Measurements from ENCODE around the gene CCBE1.

The CCBE1 gene

GRCh38 chr18:59383851-59384250, 313.4 kb downstream of the CCBE1 start:
- Histone ChIP-seq H3K4me1 (ENCODE audit: control insufficient read depth, insufficient read depth, low read length, unreplicated experiment) (no peaks in the 10 kb centered on the region), H3K4me3 (ENCODE audit: low read depth, low read length) (no peak overlapping the region), H3K27ac (ENCODE audit: low read depth, low read length) (no peak overlapping the region), H3K36me3 (ENCODE audit: insufficient read depth, low read length) (no peaks in the 10 kb centered on the region), H3K27me3 (ENCODE audit: insufficient read depth, low read length) (no peaks in the 10 kb centered on the region), H2AFZ (ENCODE audit: low read length, unreplicated experiment) (no peak overlapping the region), H3K79me2 (ENCODE audit: control insufficient read depth, insufficient read depth, low read length, unreplicated experiment) (no peaks in the 10 kb centered on the region)

DNA sequence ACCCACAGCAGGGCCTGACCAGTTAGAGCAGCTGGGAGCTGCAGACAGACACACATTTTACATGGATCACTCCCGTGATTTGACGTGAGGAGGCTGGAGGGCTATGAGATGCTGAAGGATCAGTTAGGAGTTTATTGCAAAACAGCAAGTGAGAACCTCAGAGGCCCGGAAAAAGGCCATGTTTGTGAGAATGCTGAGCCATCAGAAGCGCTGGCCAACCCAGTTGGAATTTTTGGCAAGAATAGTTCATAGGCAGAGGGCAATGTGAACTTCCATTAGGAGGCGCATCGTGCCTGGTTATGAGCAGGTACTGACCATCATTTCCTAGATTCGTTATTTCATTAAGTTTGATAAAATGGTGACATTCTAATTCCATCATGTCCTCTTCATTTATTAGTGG, 314.8 kb downstream of the CCBE1 start:
- H2AFZ ChIP-seq (ENCODE audit: low read length, unreplicated experiment): no peak overlapping the region
- H3K27me3 ChIP-seq (ENCODE audit: insufficient read depth, low read length): no peaks in the 10 kb centered on the region
- H3K4me1 ChIP-seq (ENCODE audit: control insufficient read depth, insufficient read depth, low read length, unreplicated experiment): no peaks in the 10 kb centered on the region
- no peaks in the 10 kb centered on the region for H3K36me3 ChIP-seq (ENCODE audit: insufficient read depth, low read length)
- no peak overlapping the region for H3K4me3 ChIP-seq (ENCODE audit: low read depth, low read length)
- no peak overlapping the region for H3K27ac ChIP-seq (ENCODE audit: low read depth, low read length)
- no peaks in the 10 kb centered on the region for H3K79me2 ChIP-seq (ENCODE audit: control insufficient read depth, insufficient read depth, low read length, unreplicated experiment)

DNA sequence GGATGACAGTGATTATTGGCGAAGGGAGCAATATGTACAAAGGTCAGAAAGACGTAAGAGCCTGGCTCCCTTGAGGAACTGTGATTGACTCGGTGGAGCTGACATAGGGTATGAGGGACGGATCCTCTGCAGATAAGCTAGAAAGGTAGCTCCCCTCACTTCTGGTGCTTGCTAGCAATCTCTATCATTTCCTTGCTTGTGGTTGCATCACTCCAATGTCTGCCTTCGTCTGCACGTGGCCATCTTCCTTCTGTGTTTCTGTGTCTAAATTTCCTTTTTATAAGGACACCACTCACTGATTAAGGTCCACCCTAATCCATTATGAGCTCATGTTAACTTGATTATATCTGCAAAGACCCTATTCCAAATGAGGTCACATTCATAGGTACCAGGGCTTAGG, 315.3 kb downstream of the CCBE1 start:
- Histone ChIP-seq H3K36me3 (ENCODE audit: insufficient read depth, low read length) (no peaks in the 10 kb centered on the region), H3K27me3 (ENCODE audit: insufficient read depth, low read length) (no peaks in the 10 kb centered on the region), H2AFZ (ENCODE audit: low read length, unreplicated experiment) (no peak overlapping the region)

More for the DNA sequence above, 315.3 kb downstream of the CCBE1 start:
- Histone ChIP-seq H3K79me2 (ENCODE audit: control insufficient read depth, insufficient read depth, low read length, unreplicated experiment) (no peaks in the 10 kb centered on the region), H3K27ac (ENCODE audit: low read depth, low read length) (no peak overlapping the region), H3K4me1 (ENCODE audit: control insufficient read depth, insufficient read depth, low read length, unreplicated experiment) (no peaks in the 10 kb centered on the region), H3K4me3 (ENCODE audit: low read depth, low read length) (no peak overlapping the region)
